ENCODE data around the gene TAOK1. TPM values are rescaled to one million over a fixed set of nuclear protein-coding genes. Genes with fewer than 3 reads are reported as not detected.

The TAOK1 gene
- total and polyA plus RNA-seq, 2 donors (not counting 1 experiment from before 2014, with no cell fraction given): 9.8 to 80.7 TPM

- Histone ChIP-seq H3K9me3 (ENCODE audit: control extremely low read depth in 1 of 3, control insufficient read depth in 2 of 3, insufficient read depth in 1 of 3, low read length in 2 of 3) (no peaks in the 10 kb centered on the region), H2AFZ (ENCODE audit: insufficient read depth, low read depth, low read length, poor library complexity, severe bottlenecking) (no peak overlapping the region), H3K4me3 (ENCODE audit: control extremely low read depth in 1 of 5, extremely low read depth in 1 of 5, insufficient read depth in 1 of 5, low read depth in 2 of 5, low read length in 4 of 5) (no peak overlapping the region), H3K4me2 (replicated peaks; ENCODE audit: low read depth, low read length, poor library complexity, severe bottlenecking) (no peak overlapping the region), H3K36me3 (replicated peaks in 1 of 2; ENCODE audit: control extremely low read depth in 1 of 2, control insufficient read depth in 1 of 2, extremely low read depth in 1 of 2, insufficient read depth in 2 of 2, low read length in 1 of 2) (peaks cover 6 to 50% of the 10 kb centered on the region in 2 experiments), H3K4me1 (ENCODE audit: control insufficient read depth in 2 of 2, insufficient read depth in 2 of 2, low read length in 2 of 2) (no peaks in the 10 kb centered on the region), H3K9ac (ENCODE audit: low read length) (no peak overlapping the region), H3K79me2 (ENCODE audit: control insufficient read depth, insufficient read depth, low read length) (peaks cover 3% of the 10 kb centered on the region), H3K27me3 (replicated peaks in 1 of 4; ENCODE audit: control extremely low read depth in 1 of 4, control insufficient read depth in 3 of 4, insufficient read depth in 4 of 4, low read length in 3 of 4) (no peaks in the 10 kb centered on the region), H4K20me1 (ENCODE audit: control insufficient read depth, insufficient read depth, low read length, poor library complexity, severe bottlenecking) (no peaks in the 10 kb centered on the region), H3K27ac (ENCODE audit: low read length in 2 of 2) (no peak overlapping the region)
- Mint-ChIP-seq H3K27me3 (no peaks in the 10 kb centered on the region), H3K9me3 (ENCODE audit: insufficient read depth) (no peaks in the 10 kb centered on the region), H3K4me3 (no peak overlapping the region), H3K27ac (no peak overlapping the region), H3K4me1 (no peaks in the 10 kb centered on the region)
- TF ChIP-seq EZH2 (IDR thresholded peaks at IDR 0.05; ENCODE audit: borderline replicate concordance, insufficient read depth, low read depth, low read length, poor library complexity, severe bottlenecking) (no peak), CTCF (IDR thresholded peaks at IDR 0.05) (no peak)
- ChIA-PET CTCF (interaction anchor here (0.6 to 1.5 kb wide), 2 partner anchors 51 to 152 kb away, joined by 3 to 4 read pairs; no protein-coding TSS in a partner anchor), POLR2A (no interaction called here)
- ATAC-seq (ENCODE audit: low read depth) (no peak), DNase-seq (no peak)
- intact Hi-C loops (cut with micrococcal nuclease): no loop called here
- WGBS (ENCODE audit: insufficient coverage): no CpG with 5 or more reads among the region's 1 CpG
Measured at GRCh38 chr17:29483503-29483902, 93.3 kb downstream of the TAOK1 start.

GRCh38 chr17:29495011-29495410 is 104.8 kb downstream of the TAOK1 start:
- H3K4me2 ChIP-seq (replicated peaks; ENCODE audit: low read depth, low read length, poor library complexity, severe bottlenecking): no peak overlapping the region
- H2AFZ ChIP-seq (ENCODE audit: insufficient read depth, low read depth, low read length, poor library complexity, severe bottlenecking): no peak overlapping the region
- ATAC-seq (ENCODE audit: low read depth) (no peak), DNase-seq (no peak)
- no peak overlapping the region for H3K9ac ChIP-seq (ENCODE audit: low read length)
- H3K4me1 ChIP-seq (ENCODE audit: control insufficient read depth in 2 of 2, insufficient read depth in 2 of 2, low read length in 2 of 2): no peaks in the 10 kb centered on the region
- no peaks in the 10 kb centered on the region for H3K27me3 Mint-ChIP-seq
- no peak overlapping the region for H3K4me3 ChIP-seq (ENCODE audit: control extremely low read depth in 1 of 5, extremely low read depth in 1 of 5, insufficient read depth in 1 of 5, low read depth in 2 of 5, low read length in 4 of 5)
- no peaks in the 10 kb centered on the region for H3K4me1 Mint-ChIP-seq
- intact Hi-C loops (cut with micrococcal nuclease): no loop called here
- no peaks in the 10 kb centered on the region for H4K20me1 ChIP-seq (ENCODE audit: control insufficient read depth, insufficient read depth, low read length, poor library complexity, severe bottlenecking)
- H3K79me2 ChIP-seq (ENCODE audit: control insufficient read depth, insufficient read depth, low read length): no peaks in the 10 kb centered on the region
- WGBS (ENCODE audit: insufficient coverage): no CpG with 5 or more reads among the region's 1 CpG
- ChIA-PET POLR2A (no interaction called here), CTCF (interaction anchor here (0.6 to 2.2 kb wide), 2 partner anchors 124 to 1009 kb away, joined by 3 to 10 read pairs; no protein-coding TSS in a partner anchor)
- H3K27me3 ChIP-seq (replicated peaks in 1 of 4; ENCODE audit: control extremely low read depth in 1 of 4, control insufficient read depth in 3 of 4, insufficient read depth in 4 of 4, low read length in 3 of 4): no peaks in the 10 kb centered on the region
- H3K27ac Mint-ChIP-seq: no peak overlapping the region
- TF ChIP-seq CTCF (IDR thresholded peaks at IDR 0.05) (no peak), EZH2 (IDR thresholded peaks at IDR 0.05; ENCODE audit: borderline replicate concordance, insufficient read depth, low read depth, low read length, poor library complexity, severe bottlenecking) (no peak)
- no peaks in the 10 kb centered on the region for H3K9me3 Mint-ChIP-seq (ENCODE audit: insufficient read depth)
- H3K27ac ChIP-seq (ENCODE audit: low read length in 2 of 2): no peak overlapping the region
- H3K4me3 Mint-ChIP-seq: no peak overlapping the region
- no peaks in the 10 kb centered on the region for H3K9me3 ChIP-seq (ENCODE audit: control extremely low read depth in 1 of 3, control insufficient read depth in 2 of 3, insufficient read depth in 1 of 3, low read length in 2 of 3)
- peaks cover 3 to 50% of the 10 kb centered on the region in 2 experiments for H3K36me3 ChIP-seq (replicated peaks in 1 of 2; ENCODE audit: control extremely low read depth in 1 of 2, control insufficient read depth in 1 of 2, extremely low read depth in 1 of 2, insufficient read depth in 2 of 2, low read length in 1 of 2)

Measured in B cell (primary cell).